DMS79 (cell line): ENCODE data around the gene TIGD3.
"Not testable (repeated sequence)": the region's sequence is repeated elsewhere in the genome, so short reads cannot be mapped to it uniquely, and the experiment has no call there.

ENCODE experiments used
- DNase-seq: peaks from one replicate; lab custom pipeline; 2025; lab: John Stamatoyannopoulos, UW

Gene TIGD3

DNA sequence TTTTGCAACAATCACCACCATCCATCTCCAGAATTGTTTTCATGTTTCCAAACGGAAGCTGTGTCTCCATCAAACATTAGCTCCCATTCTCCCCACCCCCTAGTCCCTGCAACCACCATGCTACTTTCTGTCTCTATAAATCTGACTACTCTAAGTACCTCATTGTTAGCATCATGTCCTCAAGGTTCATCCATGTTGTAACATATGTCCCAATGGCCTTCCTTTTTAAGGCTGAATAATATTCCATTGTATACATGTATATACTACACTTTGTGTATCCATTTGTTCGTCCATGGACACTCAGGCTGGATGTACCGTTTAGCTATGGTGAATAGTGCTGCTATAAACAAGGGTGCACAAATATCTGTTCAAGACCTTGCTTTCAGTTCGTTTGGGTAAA, 29.1 kb upstream of the TIGD3 start:
- DNase-seq: no peak

DNA sequence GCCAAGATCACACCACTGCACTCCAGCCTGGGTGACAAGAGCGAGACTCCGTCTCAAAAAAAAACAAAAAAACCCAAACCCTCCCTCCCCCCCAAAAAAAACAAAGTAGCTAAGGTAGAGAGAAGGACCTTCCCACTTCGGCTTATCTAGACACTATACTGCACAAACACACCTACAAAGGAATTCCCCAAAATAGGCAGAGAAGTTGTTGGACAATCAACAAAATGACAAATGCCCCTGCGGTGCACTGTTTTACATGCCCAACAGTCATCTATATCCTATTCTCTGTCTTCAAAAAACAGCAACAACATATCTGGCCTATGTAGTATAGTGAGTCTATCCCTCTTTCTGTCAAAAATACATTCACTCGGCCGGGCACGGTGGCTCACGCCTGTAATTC, 27.5 kb upstream of the TIGD3 start:
- no peak for DNase-seq

DNA sequence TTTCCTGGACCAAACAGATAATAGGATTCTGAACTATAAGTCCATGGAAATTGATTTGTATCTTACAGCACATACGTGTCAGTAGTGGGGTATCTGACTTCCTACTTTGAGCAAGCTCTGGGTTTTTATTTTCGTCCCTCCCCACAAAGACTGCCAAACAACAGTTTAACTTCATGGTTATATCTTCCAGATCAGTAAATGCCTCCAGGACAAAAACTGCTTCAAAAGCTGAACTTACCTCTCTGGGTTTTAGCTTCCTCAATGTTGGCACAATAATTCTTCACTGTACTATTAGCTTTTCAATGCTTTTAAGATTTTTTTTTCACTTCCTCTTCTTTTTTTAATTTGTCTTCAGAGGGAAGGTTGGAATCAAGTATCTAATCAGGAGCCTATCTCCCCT, 25.1 kb upstream of the TIGD3 start:
- DNase-seq: no peak

DNA sequence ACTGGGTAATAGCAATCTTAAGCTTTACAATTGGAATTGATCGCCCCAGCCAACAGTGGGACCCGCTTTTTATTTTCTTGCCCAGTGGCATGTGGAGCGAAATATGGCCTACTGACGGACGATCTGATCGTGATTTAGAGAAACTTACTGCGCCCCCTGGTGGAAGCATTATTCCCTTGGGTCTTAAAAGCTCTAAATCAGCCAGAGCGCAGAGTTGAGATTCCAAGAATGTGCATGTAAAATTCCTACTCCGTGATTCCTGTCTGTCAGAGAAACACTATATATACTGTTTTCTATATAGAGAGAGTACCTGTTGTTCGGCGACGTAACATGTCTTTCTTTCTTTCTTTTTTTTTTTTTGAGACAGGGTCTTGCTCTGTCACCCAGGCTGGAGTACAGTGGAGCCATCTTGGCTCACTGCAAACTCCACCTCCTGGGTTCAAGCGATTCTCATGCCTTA, 24.6 kb upstream of the TIGD3 start:
- DNase-seq: peak; percentile 61

DNA sequence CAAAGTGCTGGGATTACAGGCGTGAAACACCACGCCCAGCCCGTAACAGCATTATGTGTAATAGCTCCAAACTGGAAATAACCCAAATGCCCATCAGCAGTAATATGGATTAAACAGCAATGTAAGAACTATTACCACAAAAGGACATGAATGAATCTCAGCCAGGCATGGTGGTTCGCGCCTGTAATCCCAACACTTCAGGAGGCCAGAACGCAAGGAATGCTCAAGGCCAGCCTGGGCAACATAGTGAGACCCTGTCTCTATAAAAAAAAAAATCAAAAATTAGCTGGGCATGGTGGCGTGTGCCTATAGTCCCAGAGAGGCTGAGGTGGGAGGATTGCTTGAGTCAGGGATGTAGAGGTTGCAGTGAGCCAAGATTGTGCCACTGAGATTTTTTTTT, 24.0 kb upstream of the TIGD3 start:
- DNase-seq: no peak

DNA sequence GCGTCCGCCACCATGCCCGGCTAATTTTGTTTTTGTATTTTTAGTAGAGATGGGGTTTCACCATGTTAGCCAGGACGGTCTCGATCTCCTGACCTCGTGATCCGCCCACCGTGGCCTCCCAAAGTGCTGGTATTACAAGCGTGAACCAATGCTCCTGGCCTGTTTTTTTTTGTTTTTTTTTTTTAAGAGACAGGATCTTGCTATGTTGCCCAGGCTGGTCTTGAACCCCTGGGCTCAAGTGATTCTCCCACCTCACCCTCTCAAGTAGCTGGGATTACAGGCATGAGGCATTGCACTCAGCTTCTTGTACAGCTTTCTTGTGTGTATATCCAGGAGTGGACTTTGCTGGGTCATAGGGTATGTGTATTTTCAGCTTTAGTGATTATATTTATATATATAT, 22.0 kb upstream of the TIGD3 start:
- DNase-seq: not testable (repeated sequence)

DNA sequence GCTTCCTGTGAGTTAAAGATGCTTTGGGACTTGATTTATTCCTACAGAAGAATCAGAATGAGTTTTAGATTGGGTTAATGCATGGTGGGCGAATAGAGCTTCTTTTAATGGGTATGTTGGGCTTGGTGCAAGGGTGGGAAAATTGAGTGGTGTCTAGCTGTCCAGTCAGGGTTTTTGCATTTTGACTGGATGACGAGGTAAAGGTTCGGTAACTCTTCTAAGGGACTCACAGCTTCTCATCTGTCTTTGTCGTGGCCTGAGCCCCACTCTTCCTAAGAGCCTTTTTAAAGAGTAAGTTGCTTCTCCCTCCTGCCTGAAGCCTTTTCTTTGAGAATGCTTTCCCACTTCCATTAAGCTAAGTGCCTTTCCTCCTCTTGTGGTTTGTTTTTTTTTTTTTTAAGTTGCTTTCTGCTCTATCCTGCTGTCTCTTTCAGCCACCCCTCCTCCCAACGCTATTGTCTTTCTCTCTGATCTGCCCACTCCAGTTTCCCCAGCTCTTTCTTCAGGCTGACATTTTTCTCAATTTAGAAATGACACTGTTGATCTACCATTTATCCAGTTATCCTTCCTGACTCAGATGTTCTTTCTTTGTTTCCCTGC, 19.8 kb upstream of the TIGD3 start:
- DNase-seq: no peak

DNA sequence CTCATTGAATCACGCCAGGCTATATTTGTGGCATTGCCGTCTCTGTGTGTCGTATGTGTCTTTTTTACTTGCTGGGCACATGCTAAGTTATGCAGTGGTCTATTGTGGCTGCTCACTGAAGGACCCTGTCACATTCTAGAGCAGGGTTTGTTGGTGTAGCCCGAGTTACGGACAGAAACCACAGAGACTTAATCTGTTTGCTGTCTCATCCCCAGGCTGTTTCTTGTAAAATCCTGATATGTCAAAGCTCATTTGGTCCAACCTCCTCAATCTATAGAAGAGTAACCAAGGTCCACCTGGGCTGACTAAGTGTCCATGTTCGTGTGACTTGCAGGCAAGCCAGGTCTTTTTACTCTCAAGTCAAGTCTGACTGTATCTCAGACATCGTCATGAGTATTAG, 15.9 kb upstream of the TIGD3 start:
- DNase-seq: no peak

DNA sequence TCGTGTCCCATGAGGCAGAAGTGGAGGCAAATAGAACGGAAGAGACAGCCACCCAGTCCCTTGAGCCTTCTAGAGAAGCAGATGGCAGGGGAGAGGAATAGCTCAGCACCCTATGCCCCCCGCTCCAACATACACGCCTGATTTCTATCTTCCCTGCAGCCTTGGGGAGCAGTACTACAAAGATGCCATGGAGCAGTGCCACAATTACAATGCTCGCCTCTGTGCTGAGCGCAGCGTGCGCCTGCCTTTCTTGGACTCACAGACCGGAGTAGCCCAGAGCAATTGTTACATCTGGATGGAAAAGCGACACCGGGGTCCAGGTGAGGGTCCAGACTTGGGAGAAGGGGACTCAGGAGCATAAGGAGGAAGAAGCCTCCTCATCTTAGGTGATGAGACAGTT, 14.3 kb upstream of the TIGD3 start:
- DNase-seq: no peak

DNA sequence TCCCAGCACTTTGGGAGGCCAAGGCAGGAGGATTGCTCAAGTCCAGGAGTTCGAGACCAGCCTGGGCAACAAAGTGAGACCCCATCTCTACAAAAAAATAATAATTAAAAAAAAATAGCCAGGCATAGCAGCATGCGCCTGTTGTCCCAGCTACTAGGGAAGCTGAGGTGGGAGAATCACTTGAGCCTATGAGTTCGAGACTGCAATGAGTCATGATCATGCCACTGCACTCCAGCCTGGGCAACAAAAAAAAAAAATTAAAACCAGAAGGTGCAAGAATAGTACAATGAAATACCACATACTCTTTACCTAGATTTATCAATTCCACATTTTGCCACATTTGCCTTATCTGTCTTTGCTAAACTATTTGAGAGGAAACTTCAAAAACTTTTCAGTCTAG, 12.7 kb upstream of the TIGD3 start:
- no peak for DNase-seq

DNA sequence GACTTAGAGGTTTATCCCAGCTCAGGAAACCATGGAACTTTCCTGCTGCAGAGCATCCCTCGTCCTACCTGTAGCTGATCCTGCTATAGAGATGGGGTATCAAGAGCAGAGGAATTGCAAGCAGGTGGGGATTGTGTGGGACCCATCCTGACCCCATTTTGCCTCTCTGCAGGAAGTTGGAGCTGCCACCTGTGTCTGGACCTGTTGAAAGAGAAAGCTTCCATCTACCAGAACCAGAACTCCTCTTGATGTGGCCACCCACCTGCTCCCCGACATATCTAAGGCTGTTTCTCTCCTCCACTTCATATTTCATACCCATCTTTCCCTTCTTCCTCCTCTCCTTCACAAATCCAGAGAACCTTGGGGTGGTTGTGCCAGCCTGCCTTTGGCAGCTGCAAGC, 3.0 kb upstream of the TIGD3 start:
- DNase-seq: no peak

DNA sequence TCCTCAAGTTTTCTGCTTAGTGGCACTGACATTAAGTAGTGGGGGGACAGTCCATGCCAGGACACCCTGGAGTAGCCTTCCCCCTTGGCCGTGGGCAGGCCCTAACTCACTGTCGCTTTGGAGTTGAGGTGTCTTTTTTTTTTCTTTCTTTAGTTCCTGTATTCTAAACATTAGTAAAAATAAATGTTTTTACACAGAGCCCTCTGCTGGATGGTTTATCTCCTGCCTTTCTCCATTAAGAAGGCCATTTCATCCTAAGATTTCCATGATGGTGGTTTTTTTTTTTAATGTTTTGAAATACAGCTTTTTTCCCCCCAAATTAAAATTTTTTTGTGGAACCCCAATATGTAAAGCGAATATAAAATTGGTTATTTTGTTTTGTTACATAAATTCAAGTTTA, 1.8 kb upstream of the TIGD3 start:
- DNase-seq: no peak

DNA sequence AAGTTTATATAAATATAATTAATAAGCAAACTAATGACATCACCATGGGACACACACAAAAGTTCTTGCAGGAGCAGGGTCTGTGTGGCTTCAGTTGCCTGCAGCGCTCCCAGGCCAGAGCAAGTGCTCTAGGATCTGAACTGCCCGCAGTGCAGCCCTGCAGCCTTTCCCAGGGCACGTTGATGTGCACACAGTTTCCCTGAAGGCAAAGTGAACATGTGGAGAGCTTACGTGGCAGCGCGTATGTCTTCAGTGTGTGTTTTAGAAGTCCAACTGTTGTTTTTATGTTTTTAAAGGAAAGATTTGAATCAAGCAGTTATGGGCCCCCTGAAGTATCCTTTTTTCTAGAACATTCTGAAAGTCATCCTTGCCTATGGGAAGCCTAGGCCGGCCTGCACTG, 1.2 kb upstream of the TIGD3 start:
- DNase-seq: no peak

DNA sequence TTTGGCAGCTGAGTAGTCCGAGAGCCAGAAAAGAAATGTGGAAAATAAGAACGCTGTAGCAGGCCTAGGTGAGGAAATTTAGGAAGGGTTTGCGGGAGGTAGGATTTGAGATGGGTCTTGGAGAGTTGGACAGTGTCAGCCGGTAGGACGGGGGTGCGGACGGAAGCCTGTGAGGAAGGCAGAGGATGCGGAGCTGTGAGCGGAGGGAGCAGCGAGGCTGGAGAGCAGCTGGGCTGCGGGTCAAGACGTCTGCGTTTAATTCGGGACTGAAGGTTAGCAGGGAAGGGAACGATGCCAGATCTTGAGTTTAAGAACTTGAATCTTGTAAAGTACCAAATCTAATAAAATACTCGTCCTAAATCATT, 669 bp upstream of the TIGD3 start:
- no peak for DNase-seq

DNA sequence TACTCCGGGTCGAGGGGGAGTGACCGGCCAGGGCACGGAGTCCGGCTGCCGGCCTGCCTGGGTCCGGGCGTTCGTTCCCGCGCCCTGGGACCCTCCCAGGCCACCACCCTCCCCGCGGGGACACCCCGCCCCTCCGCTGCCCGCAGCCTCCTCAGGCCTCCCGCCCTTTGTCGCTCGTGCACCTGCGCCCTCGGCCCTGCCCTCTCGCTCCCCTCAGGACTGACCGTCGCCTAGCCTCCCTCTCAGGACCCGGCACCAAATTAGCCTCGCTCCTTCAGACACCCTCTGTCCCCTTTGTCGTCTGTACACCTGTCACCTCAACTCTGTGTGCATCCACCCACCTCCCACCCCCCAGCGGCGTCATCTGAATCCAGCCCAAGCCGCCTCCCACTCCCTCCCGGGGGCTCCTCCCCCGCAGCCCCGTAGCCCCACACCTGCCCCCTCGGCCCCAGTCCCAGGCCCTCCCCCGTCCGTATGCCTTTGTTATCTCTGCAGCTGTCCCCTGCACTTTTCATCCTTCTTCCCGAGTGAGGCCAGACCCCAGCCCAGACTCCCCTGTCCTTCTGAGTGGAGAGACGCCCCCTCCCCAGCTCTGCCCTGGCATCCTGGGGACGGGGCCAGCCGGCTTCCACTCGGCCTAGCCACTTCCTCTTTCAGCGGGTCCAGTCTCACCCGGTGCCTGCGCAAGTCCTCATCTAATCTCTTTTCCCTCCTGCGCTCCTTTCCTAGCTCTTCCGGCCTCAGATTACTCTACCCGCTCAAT, 643 bp downstream of the TIGD3 start:
- peak; percentile 60 for DNase-seq

DNA sequence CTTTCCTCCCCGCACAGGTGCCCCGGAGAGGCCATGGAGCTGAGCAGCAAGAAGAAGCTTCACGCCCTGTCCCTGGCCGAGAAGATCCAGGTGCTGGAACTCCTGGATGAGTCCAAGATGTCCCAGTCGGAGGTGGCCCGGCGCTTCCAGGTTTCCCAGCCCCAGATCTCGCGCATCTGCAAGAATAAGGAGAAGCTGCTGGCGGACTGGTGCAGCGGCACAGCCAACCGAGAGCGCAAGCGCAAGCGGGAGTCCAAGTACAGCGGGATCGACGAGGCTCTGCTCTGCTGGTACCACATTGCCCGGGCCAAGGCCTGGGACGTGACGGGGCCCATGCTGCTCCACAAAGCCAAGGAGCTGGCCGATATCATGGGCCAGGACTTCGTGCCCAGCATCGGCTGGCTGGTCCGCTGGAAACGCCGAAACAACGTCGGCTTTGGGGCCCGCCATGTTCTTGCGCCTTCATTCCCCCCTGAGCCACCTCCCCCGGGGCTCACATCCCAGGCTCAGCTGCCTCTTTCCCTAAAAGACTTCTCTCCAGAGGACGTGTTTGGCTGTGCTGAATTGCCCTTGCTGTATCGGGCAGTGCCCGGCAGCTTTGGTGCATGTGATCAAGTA, 1.3 kb downstream of the TIGD3 start:
- DNase-seq: peak; percentile 56

DNA sequence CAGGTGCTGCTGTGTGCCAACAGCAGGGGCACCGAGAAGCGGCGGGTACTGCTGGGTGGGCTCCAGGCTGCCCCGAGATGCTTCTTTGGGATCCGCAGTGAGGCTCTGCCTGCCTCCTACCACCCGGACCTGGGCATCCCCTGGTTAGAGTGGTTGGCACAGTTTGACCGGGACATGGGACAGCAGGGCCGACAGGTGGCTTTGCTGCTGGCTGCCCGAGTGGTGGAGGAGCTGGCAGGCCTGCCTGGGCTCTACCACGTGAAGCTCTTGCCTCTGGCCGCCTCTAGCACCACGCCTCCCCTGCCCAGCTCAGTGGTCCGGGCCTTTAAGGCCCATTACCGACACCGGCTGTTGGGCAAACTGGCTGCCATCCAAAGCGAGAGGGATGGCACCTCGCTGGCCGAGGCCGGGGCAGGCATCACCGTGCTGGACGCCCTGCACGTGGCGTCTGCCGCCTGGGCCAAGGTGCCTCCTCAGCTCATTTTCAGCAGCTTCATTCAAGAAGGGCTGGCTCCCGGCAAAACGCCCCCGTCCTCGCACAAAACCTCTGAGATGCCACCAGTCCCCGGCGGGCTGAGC, 1.9 kb downstream of the TIGD3 start:
- no peak for DNase-seq

DNA sequence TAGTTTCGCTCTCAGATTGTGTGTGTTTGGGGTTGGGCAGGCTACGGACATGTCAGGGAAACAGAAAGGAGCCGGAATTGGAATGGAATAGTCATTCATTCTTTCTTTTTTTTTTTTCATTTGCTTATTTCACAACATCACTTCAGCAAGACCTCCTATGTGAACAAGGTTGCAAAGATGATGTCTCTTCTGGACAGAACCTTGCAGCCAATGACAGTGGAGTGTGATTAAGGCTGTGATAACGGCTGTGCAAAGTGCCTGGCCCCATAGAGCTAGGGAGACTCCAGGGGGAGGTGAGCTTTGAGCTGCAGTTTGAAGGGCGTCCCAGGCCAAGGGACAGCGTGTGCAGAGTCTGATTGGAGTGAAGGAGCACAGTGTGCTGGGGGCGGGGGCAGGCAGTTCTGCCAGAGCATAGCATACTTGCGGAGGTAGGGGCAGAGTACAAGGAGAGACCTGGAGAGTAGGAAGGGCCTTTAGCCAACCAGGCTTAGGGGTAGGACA, 3.4 kb downstream of the TIGD3 start:
- DNase-seq: no peak

DNA sequence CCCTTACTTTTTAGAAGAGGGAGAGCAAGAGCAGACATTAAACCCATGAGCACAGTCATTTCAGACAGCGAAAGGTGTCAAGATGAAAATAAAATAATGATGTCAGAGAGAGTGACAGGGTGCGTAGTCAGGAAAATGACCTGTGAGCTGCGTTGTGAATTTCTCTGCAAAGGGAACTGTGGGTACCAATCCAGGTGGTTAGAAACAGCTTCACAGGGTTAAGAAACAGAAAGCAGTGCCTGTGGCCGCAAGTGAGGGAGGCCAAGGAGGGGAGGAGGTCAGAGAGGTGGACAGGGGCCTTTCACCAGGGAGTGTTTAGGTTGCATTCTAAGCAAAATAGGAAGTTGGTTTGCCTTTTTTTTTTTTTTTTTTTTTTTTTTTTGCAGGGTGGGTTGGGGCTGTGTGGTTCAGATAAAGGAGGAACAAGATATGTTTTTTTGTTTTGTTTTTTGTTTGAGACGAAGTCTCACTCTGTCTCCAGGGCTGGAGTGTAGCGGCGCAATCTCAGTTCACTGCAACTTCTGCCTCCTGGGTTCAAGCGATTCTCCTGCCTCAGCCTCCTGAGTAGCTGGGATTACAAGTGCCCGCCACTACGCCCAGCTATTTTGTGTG, 7.9 kb downstream of the TIGD3 start:
- DNase-seq: no peak

DNA sequence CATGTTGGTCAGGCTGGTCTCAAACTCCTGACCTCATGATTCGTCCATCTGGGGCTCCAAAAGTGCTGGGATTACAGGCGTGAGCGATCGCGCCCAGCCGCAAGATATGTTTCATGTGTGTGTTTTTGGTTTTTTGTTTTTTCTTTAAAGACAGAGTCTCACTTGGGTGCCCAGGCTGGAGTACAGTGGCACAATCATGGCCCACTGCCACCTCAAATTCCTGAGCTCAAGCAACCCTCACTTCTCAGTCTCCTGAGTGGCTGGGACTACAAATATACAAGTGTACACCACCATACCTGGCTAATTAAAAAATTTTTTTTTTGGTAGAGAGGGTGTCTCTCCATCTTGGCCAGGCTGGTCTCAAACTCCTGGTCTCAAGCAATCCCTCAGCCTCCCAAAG, 8.4 kb downstream of the TIGD3 start:
- no peak for DNase-seq

DNA sequence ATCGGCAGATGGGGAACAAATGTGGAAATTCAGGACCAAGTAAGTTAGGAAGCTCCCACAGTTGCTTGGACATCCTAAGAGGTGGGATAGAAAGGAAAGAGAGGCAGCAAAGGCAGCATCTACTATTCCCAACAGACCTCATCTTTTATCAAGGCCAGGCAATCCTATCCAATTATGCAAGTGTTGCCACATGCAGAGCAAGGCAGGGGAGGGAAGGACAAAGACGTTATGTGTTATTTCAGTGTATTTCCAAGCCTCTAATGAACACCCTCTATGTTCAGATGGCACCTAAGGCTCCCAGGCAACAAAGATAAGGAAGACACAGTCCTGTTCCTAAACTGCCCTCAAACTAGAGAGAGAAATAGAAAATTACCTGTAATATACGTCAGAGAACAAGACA, 9.2 kb downstream of the TIGD3 start:
- no peak for DNase-seq

DNA sequence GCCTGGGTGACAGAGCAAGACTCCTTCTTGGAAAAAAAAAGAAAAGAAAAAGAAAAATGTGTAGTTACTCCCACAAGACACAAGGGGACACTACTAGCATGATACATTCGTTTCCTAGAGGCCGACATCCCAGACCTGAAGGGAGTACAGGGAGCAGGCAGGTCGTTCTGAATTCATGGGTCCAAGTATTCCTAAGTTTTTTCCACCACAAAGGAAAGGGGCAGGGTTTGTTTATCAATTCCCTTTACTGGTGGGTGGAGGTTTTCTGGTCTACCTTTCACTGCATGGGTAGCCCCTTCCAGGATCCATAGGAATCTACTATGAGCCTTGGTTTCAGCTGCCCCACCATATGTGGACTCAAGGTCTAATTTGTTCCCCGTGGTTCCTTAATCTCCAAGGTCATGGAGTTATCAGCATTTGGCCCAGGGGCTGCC, 11.8 kb downstream of the TIGD3 start:
- DNase-seq: peak; percentile 39

DNA sequence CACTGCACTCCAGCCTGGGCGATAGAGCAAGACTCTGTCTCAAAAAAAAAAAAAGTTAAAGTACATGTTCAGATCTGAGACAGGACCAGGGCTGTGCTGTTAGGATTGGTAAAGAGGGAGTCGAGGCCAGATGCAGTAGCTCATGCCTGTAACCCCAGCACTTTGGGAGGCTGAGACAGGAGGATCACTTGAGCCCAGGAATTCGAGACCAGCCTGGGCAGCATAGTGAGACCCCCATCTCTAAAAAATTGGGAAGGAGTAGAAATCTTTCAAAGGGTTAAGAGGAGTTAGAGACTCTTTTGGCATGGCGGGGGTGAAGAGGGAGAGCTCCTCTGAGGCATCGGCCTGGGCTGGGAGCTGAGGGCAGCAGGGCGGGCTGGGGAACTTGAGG, 16.1 kb downstream of the TIGD3 start:
- no peak for DNase-seq
